Mammary epithelial cell (primary cell): ENCODE data around the gene CACHD1.

ENCODE experiments used
- CTCF ChIP-seq, 2 donors: IDR thresholded peaks in 1 of 2; conservative IDR thresholded peaks in 1 of 2; 2 replicates each; pipeline ENCODE4 v1.5.1; 2011 to 2012; ENCODE audit warnings: inconsistent platforms in 2 of 2, low read length in 2 of 2, mild to moderate bottlenecking in 2 of 2, control low read depth in 1 of 2, low read depth in 1 of 2; ENCODE audit not compliant: insufficient read depth in 1 of 2; ENCODE audit errors: extremely low read depth in 1 of 2
- EZH2 ChIP-seq: IDR thresholded peaks from 2 replicates; pipeline ENCODE4 v1.6.1; 2012; ENCODE audit warnings: low read length, inconsistent platforms, borderline replicate concordance

DNA sequence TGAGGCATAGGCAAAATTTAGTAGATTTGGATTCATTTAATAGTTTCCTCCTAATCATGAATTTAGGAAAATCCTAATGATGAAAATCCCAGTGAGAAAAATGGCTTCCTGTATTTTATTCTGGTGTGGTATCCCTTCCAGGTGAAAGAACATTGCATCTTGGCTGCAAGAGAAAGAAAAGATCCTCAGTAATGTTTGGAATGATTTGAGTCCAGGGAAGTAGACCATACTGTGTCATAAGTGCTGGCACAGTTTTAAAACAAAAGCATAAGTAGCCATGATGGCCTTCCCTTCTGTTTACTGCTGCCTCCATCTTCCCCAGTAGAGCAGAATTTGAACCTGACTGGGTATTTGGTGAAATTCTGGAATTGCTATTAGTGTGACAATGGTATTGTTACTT, 52.8 kb downstream of the CACHD1 start:
- TF ChIP-seq CTCF (conservative IDR thresholded peaks at IDR 0.05 in 1 of 2, IDR thresholded peaks at IDR 0.05 in 1 of 2; ENCODE audit: extremely low read depth in 1 of 2, insufficient read depth in 1 of 2, low read depth in 1 of 2, low read length in 2 of 2) (no peak), EZH2 (no peak)
